ENCODE measurements around the gene NFS1.
"Not testable (repeated sequence)": the region's sequence is repeated elsewhere in the genome, so short reads cannot be mapped to it uniquely, and the experiment has no call there.

DNA sequence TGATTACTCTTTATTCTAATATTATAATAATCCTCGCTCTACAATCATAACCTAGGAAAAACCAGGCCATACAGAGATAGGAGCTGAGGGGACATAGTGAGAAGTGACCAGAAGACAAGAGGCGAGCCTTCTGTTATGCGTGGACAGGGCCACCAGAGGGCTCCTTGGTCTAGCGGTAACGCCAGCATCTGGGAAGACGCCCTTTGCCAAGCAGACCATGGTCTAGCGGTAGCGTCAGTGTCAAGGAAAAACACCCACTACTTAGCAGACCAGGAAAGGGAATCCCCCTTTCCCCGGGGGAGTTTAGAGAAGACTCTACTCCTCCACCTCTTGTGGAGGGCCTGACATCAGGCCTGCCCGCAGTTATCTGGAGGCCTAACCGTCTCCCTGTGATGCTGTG, 12.3 kb downstream of the NFS1 start:
- not testable (repeated sequence) for TF ChIP-seq EZH2 (optimal IDR thresholded peaks at IDR 0.05; ENCODE audit: low read depth, low read length); EZH2phosphoT487 (IDR thresholded peaks at IDR 0.05; ENCODE audit: low read length)
- TF ChIP-seq, protein P1, sequence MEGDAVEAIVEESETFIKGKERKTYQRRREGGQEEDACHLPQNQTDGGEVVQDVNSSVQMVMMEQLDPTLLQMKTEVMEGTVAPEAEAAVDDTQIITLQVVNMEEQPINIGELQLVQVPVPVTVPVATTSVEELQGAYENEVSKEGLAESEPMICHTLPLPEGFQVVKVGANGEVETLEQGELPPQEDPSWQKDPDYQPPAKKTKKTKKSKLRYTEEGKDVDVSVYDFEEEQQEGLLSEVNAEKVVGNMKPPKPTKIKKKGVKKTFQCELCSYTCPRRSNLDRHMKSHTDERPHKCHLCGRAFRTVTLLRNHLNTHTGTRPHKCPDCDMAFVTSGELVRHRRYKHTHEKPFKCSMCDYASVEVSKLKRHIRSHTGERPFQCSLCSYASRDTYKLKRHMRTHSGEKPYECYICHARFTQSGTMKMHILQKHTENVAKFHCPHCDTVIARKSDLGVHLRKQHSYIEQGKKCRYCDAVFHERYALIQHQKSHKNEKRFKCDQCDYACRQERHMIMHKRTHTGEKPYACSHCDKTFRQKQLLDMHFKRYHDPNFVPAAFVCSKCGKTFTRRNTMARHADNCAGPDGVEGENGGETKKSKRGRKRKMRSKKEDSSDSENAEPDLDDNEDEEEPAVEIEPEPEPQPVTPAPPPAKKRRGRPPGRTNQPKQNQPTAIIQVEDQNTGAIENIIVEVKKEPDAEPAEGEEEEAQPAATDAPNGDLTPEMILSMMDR (IDR thresholded peaks at IDR 0.05; ENCODE audit: low read length): not testable (repeated sequence)
